K562 (cell line): ENCODE measurements around the gene GSTM5. TPM values are rescaled to one million over a fixed set of nuclear protein-coding genes. Genes with fewer than 3 reads are reported as not detected.

ENCODE experiments used
- ATAC-seq: fragments of 200-7000 bp; cut with Tn5 transposase; 3 replicates; pipeline ENCODE4 v1.9.1; 2020; ENCODE audit warnings: moderate library complexity
- BruUV-seq: library from RNA; stranded (reverse); fragments of 400-500 nt; replicated peaks from 2 replicates; lab custom pipeline; 2021; lab: Mats Ljungman, UMichigan
- CTCF ChIA-PET: fragments of 300-600 bp; formaldehyde crosslinking; extraction: SDS; loops from one replicate; lab custom pipeline; 2021; ENCODE audit warnings: low intra/inter-chr PET ratio; lab: Yijun Ruan, JAX
- POLR2A ChIA-PET: fragments of 300-600, 350-650 bp; sonication (Branson Sonifier 250); formaldehyde crosslinking; extraction: SDS; loops from one replicate; lab custom pipeline; 2021; ENCODE audit warnings: antibody characterized with exemption, inconsistent platforms; lab: Yijun Ruan, JAX
- DNase-seq, 4 experiments: peaks; one replicate each; pipeline versions ENCODE4 v3.0.0 to v3.0.0-alpha.2; 2011 to 2018; ENCODE audit warnings: low spot score in 3 of 4, mixed read lengths in 3 of 4; ENCODE audit errors: extremely low read depth in 1 of 4
- FAIRE-seq: peaks from 2 replicates; lab custom pipeline; 2011; peaks lifted over from hg19 to GRCh38; lab: Jason Lieb, UNC
- H2AFZ ChIP-seq: 2 replicates; pipeline ENCODE4 v1.6.0; 2011; ENCODE audit warnings: low read depth, low read length, control low read depth, inconsistent platforms
- H3K27ac ChIP-seq: fragments of 200-600 bp; 3 replicates; pipeline ENCODE4 v1.8.0; 2011; ENCODE audit warnings: low read depth, mild to moderate bottlenecking, control low read depth, inconsistent platforms, low read length, moderate library complexity, mixed read lengths; ENCODE audit errors: extremely low read depth
- H3K27me3 ChIP-seq, 2 experiments: fragments of 300-600 bp in 1 of 2; 2 replicates in 1 of 2; 3 replicates in 1 of 2; pipeline versions ENCODE4 v1.6.0 to v1.8.0; 2011; ENCODE audit warnings: inconsistent platforms in 2 of 2, low read length in 2 of 2, mild to moderate bottlenecking in 1 of 2, mixed read lengths in 1 of 2, moderate library complexity in 1 of 2; ENCODE audit not compliant: control insufficient read depth in 2 of 2, insufficient read depth in 2 of 2
- H3K36me3 ChIP-seq: fragments of 300-600 bp; 3 replicates; pipeline ENCODE4 v1.8.0; 2011; ENCODE audit warnings: mild to moderate bottlenecking, low read length, inconsistent platforms; ENCODE audit not compliant: control insufficient read depth, insufficient read depth
- H3K4me1 ChIP-seq, 2 experiments: fragments of 200-600 bp in 1 of 2; replicated peaks in 1 of 2; 2 replicates in 1 of 2; 3 replicates in 1 of 2; pipeline versions ENCODE4 v1.5.1 to v1.8.0; 2011; ENCODE audit warnings: inconsistent platforms in 2 of 2, low read length in 2 of 2, mild to moderate bottlenecking in 1 of 2, mixed read lengths in 1 of 2, moderate library complexity in 1 of 2; ENCODE audit not compliant: control insufficient read depth in 2 of 2, insufficient read depth in 2 of 2
- H3K4me2 ChIP-seq: 2 replicates; pipeline ENCODE4 v1.6.1; 2011; ENCODE audit warnings: low read length, control low read depth, inconsistent platforms, mixed read lengths; ENCODE audit not compliant: insufficient read depth
- H3K4me3 ChIP-seq: fragments of 200-600 bp; sonication (generic), shearing (Covaris generic); 2 replicates; pipeline ENCODE4 v1.5.1; 2016; ENCODE audit warnings: control low read depth, inconsistent platforms
- H3K79me2 ChIP-seq: fragments of 200-600 bp; 3 replicates; pipeline ENCODE4 v1.8.0; 2011; ENCODE audit warnings: low read length, inconsistent platforms; ENCODE audit not compliant: control insufficient read depth, insufficient read depth
- H3K9ac ChIP-seq, 2 experiments: 2 replicates each; pipeline versions ENCODE4 v1.6.0 to v1.6.1; 2011; ENCODE audit warnings: low read depth in 2 of 2, low read length in 2 of 2, control low read depth in 1 of 2, inconsistent platforms in 1 of 2, mild to moderate bottlenecking in 1 of 2, mixed read lengths in 1 of 2; ENCODE audit not compliant: insufficient read depth in 1 of 2
- H3K9me1 ChIP-seq: one replicate; pipeline ENCODE4 v1.6.0; 2011; ENCODE audit warnings: inconsistent platforms, mild to moderate bottlenecking, low read length, moderate library complexity; ENCODE audit not compliant: control insufficient read depth, insufficient read depth
- H3K9me3 ChIP-seq: replicated peaks from 2 replicates; pipeline ENCODE4 v1.5.1; 2011; ENCODE audit warnings: low read depth, low read length, inconsistent platforms; ENCODE audit not compliant: control insufficient read depth, insufficient read depth
- H4K20me1 ChIP-seq: replicated peaks from 2 replicates; pipeline ENCODE4 v1.6.1; 2011; ENCODE audit warnings: low read length, inconsistent platforms, mixed read lengths; ENCODE audit not compliant: control insufficient read depth, insufficient read depth
- JUND ChIP-seq, 2 experiments: IDR thresholded peaks; 2 replicates in 1 of 2; 3 replicates in 1 of 2; pipeline ENCODE4 v1.6.1; 2011; ENCODE audit warnings: borderline replicate concordance in 2 of 2, low read depth in 2 of 2, low read length in 2 of 2, improper control_type of control experiment in 1 of 2, missing biosample characterization in 1 of 2, missing genetic modification characterization in 1 of 2, missing genetic modification reagents in 1 of 2
- NFRKB ChIP-seq: fragments of 450-650 bp; IDR thresholded peaks from 2 replicates; pipeline ENCODE4 v1.6.1; 2016; ENCODE audit warnings: low read depth
- ZBTB1 ChIP-seq: sonication (generic); formaldehyde crosslinking; IDR thresholded peaks from 2 replicates; pipeline ENCODE4 v1.8.1; 2023; ENCODE audit warnings: missing genetic modification reagents, low read depth, mild to moderate bottlenecking, borderline replicate concordance
- ZBTB17 ChIP-seq: fragments of 450-650 bp; formaldehyde crosslinking; IDR thresholded peaks from 2 replicates; pipeline ENCODE4 v1.4.0; 2020; ENCODE audit warnings: mild to moderate bottlenecking
- WGBS: fragments of 100-300 bp; shearing (Covaris generic); methylation state at CpG from one replicate; pipeline ENCODE4 v1.1.6; 2016; ENCODE audit warnings: low coverage, mixed read lengths; ENCODE audit not compliant: insufficient coverage; ENCODE audit errors: missing lambda C conversion rate; 5-methylcytosine and 5-hydroxymethylcytosine counted together
- in situ Hi-C: fragments of 300-500 bp; cut with MboI; formaldehyde crosslinking; loops from 4 replicates; pipeline ENCODE4 v1.15.0; 2018; ENCODE audit warnings: inconsistent platforms, mixed read lengths
- intact Hi-C: fragments of 100-400 bp; cut with micrococcal nuclease; formaldehyde crosslinking; loops from 2 replicates; pipeline ENCODE4 v1.14.2; 2022
- polyA plus RNA-seq, 8 experiments: library from polyadenylated mRNA; depleted of rRNA in 4 of 8; stranded (reverse) in 5 of 8; unstranded in 3 of 8; fragments of >200 nt; fragmentation: Nextera tagmentation in 2 of 8; fragmentation: Illumina TruSeq in 1 of 8; extraction: Ambion mirVana in 2 of 8; extraction: Trizol in 1 of 8; gene quantifications; 2 replicates each; pipeline versions ENCODE4 v1.2.1 to v1.2.3, GENCODE V29; 2011 to 2014; ENCODE audit warnings: inconsistent platforms in 1 of 8, missing spikeins in 1 of 8
- total RNA-seq, 7 experiments: library from RNA; depleted of rRNA in 6 of 7; stranded (reverse); fragments of >200 nt in 6 of 7; fragmentation: Illumina TruSeq in 2 of 7; extraction: Trizol in 2 of 7; gene quantifications; 2 replicates each; pipeline versions ENCODE4 v1.2.1 to v1.2.3, GENCODE V29; 2011 to 2021; ENCODE audit warnings: low replicate concordance in 1 of 7

The GSTM5 gene
- total and polyA plus RNA-seq, 9 of the 15 experiments (the other 6 are each of a cell fraction or from before 2014, with no cell fraction given): not detected

GRCh38 chr1:109765483-109765815 is 53.4 kb downstream of the GSTM5 start:
- no TSS peak for BruUV-seq
- H3K4me2 ChIP-seq: no peak overlapping the region
- no peak for TF ChIP-seq JUND (IDR thresholded peaks at IDR 0.05; ENCODE audit: borderline replicate concordance, low read depth, low read length)
- TF ChIP-seq JUND (tag; IDR thresholded peaks at IDR 0.05; ENCODE audit: borderline replicate concordance, low read depth, low read length): no peak
- no peak for TF ChIP-seq NFRKB
- no peak for TF ChIP-seq ZBTB1 (CRISPR knock-in tag)
- H3K36me3 ChIP-seq: no peaks in the 10 kb centered on the region
- intact Hi-C loops (no loop called here), in situ Hi-C loops (no loop called here)
- H3K79me2 ChIP-seq: no peaks in the 10 kb centered on the region
- ATAC-seq (no peak), DNase-seq (no peak), FAIRE-seq (peak; percentile 15)
- H3K4me3 ChIP-seq: no peak overlapping the region
- no peak overlapping the region for H3K9ac ChIP-seq
- no peaks in the 10 kb centered on the region for H3K9me1 ChIP-seq
- H3K4me1 ChIP-seq: peaks cover 22 to 27% of the 10 kb centered on the region in 2 experiments
- H3K27ac ChIP-seq: no peak overlapping the region
- H3K9me3 ChIP-seq: no peaks in the 10 kb centered on the region
- H3K27me3 ChIP-seq: peaks cover 5 to 25% of the 10 kb centered on the region in 2 experiments
- no peak overlapping the region; the same call in 1 of the 2 replicates for H2AFZ ChIP-seq
- H4K20me1 ChIP-seq: no peaks in the 10 kb centered on the region
- WGBS: 36% methylated on average over 4 of the region's 4 CpGs
- ChIA-PET POLR2A (interaction anchor here (0.6 to 1.4 kb wide), 7 partner anchors 9 to 276 kb away, joined by 3 to 5 read pairs (median 3); partner anchors contain the start of genes AHCYL1 and GNAI3), CTCF (no interaction called here)

- peak overlapping the region in 1 of 2 experiments; percentile 31; a peak in 1 of 4 replicates for H3K9ac ChIP-seq
- DNase-seq (no peak), ATAC-seq (no peak), FAIRE-seq (no peak)
- H4K20me1 ChIP-seq: no peaks in the 10 kb centered on the region
- ChIA-PET CTCF (no interaction called here), POLR2A (interaction anchor here (0.7 to 1.4 kb wide), 6 partner anchors 8 to 338 kb away, joined by 3 to 5 read pairs (median 4); partner anchors contain the start of gene AHCYL1)
- no peaks in the 10 kb centered on the region for H3K9me3 ChIP-seq
- H3K27me3 ChIP-seq: peaks cover 5 to 30% of the 10 kb centered on the region in 2 experiments
- no peaks in the 10 kb centered on the region for H3K36me3 ChIP-seq
- WGBS: 38% methylated on average over 13 of the region's 13 CpGs
- in situ Hi-C loops (no loop called here), intact Hi-C loops (no loop called here)
- no peaks in the 10 kb centered on the region for H3K9me1 ChIP-seq
- H3K4me3 ChIP-seq: no peak overlapping the region
- H2AFZ ChIP-seq: peak overlapping the region; percentile 40; the same call in 1 of the 2 replicates
- no TSS peak for BruUV-seq
- no peak overlapping the region for H3K27ac ChIP-seq
- H3K4me2 ChIP-seq: no peak overlapping the region
- H3K4me1 ChIP-seq: peaks cover 23 to 27% of the 10 kb centered on the region in 2 experiments
- no peaks in the 10 kb centered on the region for H3K79me2 ChIP-seq
- no peak for TF ChIP-seq ZBTB17 (CRISPR knock-in tag)
Measured at GRCh38 chr1:109765896-109766615, 54.0 kb downstream of the GSTM5 start.
